ENCODE data around the gene TMEM145.

GRCh38 chr19:42322305-42322704 lies 9.2 kb downstream of the TMEM145 start:
- TF ChIP-seq CTCF (conservative IDR thresholded peaks at IDR 0.05; ENCODE audit: low read depth, low read length) (no peak), EZH2 (IDR thresholded peaks at IDR 0.05; ENCODE audit: low read length, unreplicated experiment) (no peak)
